Left lung (tissue), 10 donors: Measurements from ENCODE around the gene AFAP1L1. TPM values are rescaled to one million over a fixed set of nuclear protein-coding genes. Genes with fewer than 3 reads are reported as not detected.

Source experiments
- ATAC-seq: fragments of 200-7000 bp; cut with Tn5 transposase; one replicate; pipeline ENCODE4 v1.9.1; 2020; ENCODE audit warnings: moderate library complexity
- DNase-seq, 4 donors: peaks; one replicate each; pipeline ENCODE4 v3.0.0-alpha.2; 2013 to 2020
- H3K27ac ChIP-seq, 2 donors: fragments of 200-600 bp; sonication (generic) in 1 of 2; one replicate each; pipeline versions ENCODE4 v1.5.0 to v1.8.0; 2020 to 2021
- H3K27me3 ChIP-seq, 2 donors: fragments of 200-600 bp; sonication (generic) in 1 of 2; one replicate each; pipeline versions ENCODE4 v1.5.0 to v1.8.0; 2020 to 2021
- H3K36me3 ChIP-seq, 2 donors: fragments of 200-600 bp; sonication (generic) in 1 of 2; one replicate each; pipeline versions ENCODE4 v1.5.0 to v1.8.0; 2020 to 2021
- H3K4me1 ChIP-seq, 2 donors: fragments of 200-600 bp; one replicate each; pipeline ENCODE4 v1.8.0; 2021
- H3K4me3 ChIP-seq, 2 donors: fragments of 200-600 bp; sonication (generic) in 1 of 2; one replicate each; pipeline versions ENCODE4 v1.5.0 to v1.8.0; 2020 to 2021; ENCODE audit warnings: mild to moderate bottlenecking in 1 of 2
- H3K9me3 ChIP-seq, 2 donors: fragments of 200-600 bp; sonication (generic) in 1 of 2; one replicate each; pipeline versions ENCODE4 v1.5.0 to v1.8.0; 2020 to 2021
- CTCF ChIP-seq, 2 donors: fragments of 200-600 bp; sonication (generic) in 1 of 2; IDR thresholded peaks; one replicate each; pipeline versions ENCODE4 v1.5.0 to v1.8.0; 2021; ENCODE audit warnings: antibody characterized with exemption in 2 of 2
- intact Hi-C, 2 donors: fragments of 100-400 bp; cut with DNase I; formaldehyde crosslinking; loops; one replicate each; pipeline versions ENCODE4 v1.11.2 to v1.14.2; 2022
- polyA plus RNA-seq, 6 donors: library from polyadenylated mRNA; unstranded; fragments of 120-200 nt; gene quantifications; one replicate each; pipeline ENCODE4 v1.2.1, GENCODE V29; 2013; ENCODE audit not compliant: insufficient read length in 6 of 6
- total RNA-seq, 2 donors: library from RNA; stranded (reverse); fragmentation: NEBNext Ultra II Directional; extraction: Animal tissue kit (Norgen Biotek cat#: 25700); gene quantifications; one replicate each; pipeline ENCODE4 v1.2.1, GENCODE V29; 2021
- donor health status: DM: no; HTN: yes; CAD: no.
- donor health status: DM: no; HTN: no; CAD: no.

AFAP1L1 gene
- total and polyA plus RNA-seq, 8 donors = 14.2 to 46.6 (median 40.6) TPM

GRCh38 chr5:149278451-149279210 lies 7.0 kb downstream of the AFAP1L1 start:
- Histone ChIP-seq H3K4me3 (no peak overlapping the region), H3K27me3 (no peaks in the 10 kb centered on the region), H3K4me1 (peaks cover 5 to 11% of the 10 kb centered on the region in 2 donors), H3K27ac (peak overlapping the region in 1 of 2 donors; percentile 33), H3K9me3 (no peaks in the 10 kb centered on the region), H3K36me3 (no peaks in the 10 kb centered on the region)
- ATAC-seq (peak; percentile 42), DNase-seq (no peak)
- intact Hi-C loops = no loop called here
- TF ChIP-seq CTCF (IDR thresholded peaks at IDR 0.05) = no peak

- Histone ChIP-seq H3K27me3 (no peaks in the 10 kb centered on the region), H3K36me3 (no peaks in the 10 kb centered on the region), H3K4me3 (no peak overlapping the region), H3K27ac (no peak overlapping the region), H3K9me3 (no peaks in the 10 kb centered on the region), H3K4me1 (peaks cover 5 to 11% of the 10 kb centered on the region in 2 donors)
- intact Hi-C loops = no loop called here
- TF ChIP-seq CTCF (IDR thresholded peaks at IDR 0.05) = no peak
- ATAC-seq = no peak
- no peak for DNase-seq
Observed at GRCh38 chr5:149279661-149280060, 8.0 kb downstream of the AFAP1L1 start.

- TF ChIP-seq CTCF (IDR thresholded peaks at IDR 0.05) = no peak
- Histone ChIP-seq H3K27me3 (no peaks in the 10 kb centered on the region), H3K4me3 (no peak overlapping the region), H3K27ac (no peak overlapping the region), H3K4me1 (peaks cover 5 to 11% of the 10 kb centered on the region in 2 donors), H3K9me3 (no peaks in the 10 kb centered on the region), H3K36me3 (no peaks in the 10 kb centered on the region)
- DNase-seq (no peak), ATAC-seq (no peak)
- intact Hi-C loops = no loop called here
Observed at GRCh38 chr5:149280124-149280523, 8.5 kb downstream of the AFAP1L1 start.

GRCh38 chr5:149280802-149281201 lies 9.1 kb downstream of the AFAP1L1 start:
- ATAC-seq (no peak), DNase-seq (no peak)
- H3K4me3 ChIP-seq = no peak overlapping the region
- no peaks in the 10 kb centered on the region for H3K27me3 ChIP-seq
- H3K4me1 ChIP-seq = peaks cover 5 to 11% of the 10 kb centered on the region in 2 donors
- no peaks in the 10 kb centered on the region for H3K9me3 ChIP-seq
- H3K27ac ChIP-seq = no peak overlapping the region
- no peaks in the 10 kb centered on the region for H3K36me3 ChIP-seq
- intact Hi-C loops = no loop called here
- TF ChIP-seq CTCF (IDR thresholded peaks at IDR 0.05) = no peak

- Histone ChIP-seq H3K27me3 (no peaks in the 10 kb centered on the region), H3K4me1 (peaks cover 5 to 11% of the 10 kb centered on the region in 2 donors), H3K36me3 (no peaks in the 10 kb centered on the region), H3K9me3 (no peaks in the 10 kb centered on the region), H3K4me3 (no peak overlapping the region), H3K27ac (no peak overlapping the region)
- DNase-seq (no peak), ATAC-seq (no peak)
- intact Hi-C loops = no loop called here
- no peak for TF ChIP-seq CTCF (IDR thresholded peaks at IDR 0.05)
Observed at GRCh38 chr5:149282027-149282965, 10.6 kb downstream of the AFAP1L1 start.
